Prostate gland (tissue), 2 donors: ENCODE results near the gene SLIT1. TPM values are rescaled to one million over a fixed set of nuclear protein-coding genes. Genes with fewer than 3 reads are reported as not detected.

Source experiments
- DNase-seq: peaks from one replicate; pipeline ENCODE4 v3.0.0-alpha.2; 2019; ENCODE audit warnings: low spot score
- H3K27ac ChIP-seq, 2 donors: fragments of 200-600 bp; sonication (generic); 2 replicates each; pipeline ENCODE4 v1.5.1; 2017 to 2019
- H3K27me3 ChIP-seq: fragments of 200-600 bp; sonication (generic); replicated peaks from 2 replicates; pipeline ENCODE4 v1.5.1; 2019; ENCODE audit not compliant: insufficient read depth
- H3K36me3 ChIP-seq, 2 donors: fragments of 200-600 bp; sonication (generic); 1 replicate in 1 of 2; 2 replicates in 1 of 2; pipeline versions ENCODE4 v1.5.1 to v1.8.1; 2017 to 2019
- H3K4me1 ChIP-seq: fragments of 200-600 bp; sonication (generic); replicated peaks from 2 replicates; pipeline ENCODE4 v1.5.1; 2019
- H3K4me3 ChIP-seq, 2 donors: fragments of 200-600 bp; sonication (generic); 2 replicates each; pipeline ENCODE4 v1.5.1; 2017 to 2019
- H3K9me3 ChIP-seq: fragments of 200-600 bp; sonication (generic); 2 replicates; pipeline ENCODE4 v1.5.1; 2017
- CTCF ChIP-seq, 4 experiments: fragments of 200-600 bp in 2 of 4; fragments of 450-650 bp in 2 of 4; sonication (generic) in 2 of 4; IDR thresholded peaks; 1 replicate in 3 of 4; 2 replicates in 1 of 4; pipeline ENCODE4 v1.5.1; 2016 to 2019; ENCODE audit warnings: antibody characterized with exemption in 4 of 4, mild to moderate bottlenecking in 2 of 4, moderate library complexity in 2 of 4
- POLR2A ChIP-seq: fragments of 450-650 bp; IDR thresholded peaks from one replicate; pipeline ENCODE4 v1.6.1; 2016; ENCODE audit warnings: antibody characterized with exemption, mild to moderate bottlenecking
- POLR2AphosphoS5 ChIP-seq: sonication (generic); formaldehyde crosslinking; IDR thresholded peaks from one replicate; pipeline ENCODE4 v1.6.1; 2017; ENCODE audit warnings: antibody characterized with exemption
- WGBS: methylation state at CpG from one replicate; pipeline ENCODE4 v1.1.5; 2018; 5-methylcytosine and 5-hydroxymethylcytosine counted together
- intact Hi-C: fragments of 100-400 bp; cut with DNase I; formaldehyde crosslinking; loops from one replicate; pipeline ENCODE4 v1.14.2; 2022
- total RNA-seq, 2 donors: library from RNA; depleted of rRNA; stranded (reverse); fragments of >200 nt; gene quantifications; one replicate each; pipeline ENCODE4 v1.1.0, GENCODE V29; 2016

Gene SLIT1
- total RNA-seq, 2 donors from 2014 or later: 0.59 to 0.91 TPM

GRCh38 chr10:97197030-97197500 lies 11.3 kb upstream of the SLIT1 start:
- H3K27ac ChIP-seq: peak overlapping the region; percentile 31 to 82
- no peaks in the 10 kb centered on the region for H3K4me1 ChIP-seq
- WGBS: 30% methylated on average over 7 of the region's 7 CpGs
- no peaks in the 10 kb centered on the region for H3K9me3 ChIP-seq
- DNase-seq: peak; percentile 34
- intact Hi-C loops: no loop called here
- no peak overlapping the region for H3K4me3 ChIP-seq
- no peaks in the 10 kb centered on the region for H3K27me3 ChIP-seq
- no peaks in the 10 kb centered on the region for H3K36me3 ChIP-seq
- peak; percentile 84 for TF ChIP-seq POLR2AphosphoS5
- TF ChIP-seq POLR2A: no peak
- peak in 1 of 4 experiments; percentile 17 for TF ChIP-seq CTCF (IDR thresholded peaks at IDR 0.05)

- Histone ChIP-seq H3K9me3 (no peaks in the 10 kb centered on the region), H3K27ac (peak overlapping the region; percentile 31 to 82), H3K4me1 (no peaks in the 10 kb centered on the region), H3K27me3 (no peaks in the 10 kb centered on the region), H3K36me3 (no peaks in the 10 kb centered on the region), H3K4me3 (peak overlapping the region; percentile 32 to 36)
- TF ChIP-seq POLR2AphosphoS5: no peak
- peak in 3 of 4 experiments; percentile 42 to 51 (median 50) for TF ChIP-seq CTCF (IDR thresholded peaks at IDR 0.05)
- TF ChIP-seq POLR2A: no peak
- DNase-seq: peak; percentile 52
- WGBS: 5% methylated on average over 52 of the region's 56 CpGs
- intact Hi-C loops: no loop called here
These were observed 10.7 kb upstream of the SLIT1 start for GRCh38 chr10:97196223-97197029.

GRCh38 chr10:97195706-97196222 lies 10.0 kb upstream of the SLIT1 start:
- peak overlapping the region; percentile 31 to 82 for H3K27ac ChIP-seq
- no peaks in the 10 kb centered on the region for H3K36me3 ChIP-seq
- no peaks in the 10 kb centered on the region for H3K4me1 ChIP-seq
- WGBS: 23% methylated on average over 11 of the region's 11 CpGs
- DNase-seq: no peak
- intact Hi-C loops: no loop called here
- H3K9me3 ChIP-seq: no peaks in the 10 kb centered on the region
- peak overlapping the region; percentile 32 to 36 for H3K4me3 ChIP-seq
- H3K27me3 ChIP-seq: no peaks in the 10 kb centered on the region
- TF ChIP-seq POLR2AphosphoS5: no peak
- TF ChIP-seq POLR2A: no peak
- TF ChIP-seq CTCF (IDR thresholded peaks at IDR 0.05): no peak

GRCh38 chr10:97192952-97193435 lies 7.2 kb upstream of the SLIT1 start:
- Histone ChIP-seq H3K27me3 (no peaks in the 10 kb centered on the region), H3K4me3 (no peak overlapping the region), H3K9me3 (no peaks in the 10 kb centered on the region), H3K4me1 (no peaks in the 10 kb centered on the region), H3K27ac (no peak overlapping the region), H3K36me3 (no peaks in the 10 kb centered on the region)
- no peak for TF ChIP-seq POLR2A
- no peak for TF ChIP-seq POLR2AphosphoS5
- TF ChIP-seq CTCF (IDR thresholded peaks at IDR 0.05): no peak
- intact Hi-C loops: no loop called here
- WGBS: 89% methylated on average over 5 of the region's 5 CpGs
- DNase-seq: no peak
